Measurements from ENCODE around the gene CRACDL.

CRACDL gene

DNA sequence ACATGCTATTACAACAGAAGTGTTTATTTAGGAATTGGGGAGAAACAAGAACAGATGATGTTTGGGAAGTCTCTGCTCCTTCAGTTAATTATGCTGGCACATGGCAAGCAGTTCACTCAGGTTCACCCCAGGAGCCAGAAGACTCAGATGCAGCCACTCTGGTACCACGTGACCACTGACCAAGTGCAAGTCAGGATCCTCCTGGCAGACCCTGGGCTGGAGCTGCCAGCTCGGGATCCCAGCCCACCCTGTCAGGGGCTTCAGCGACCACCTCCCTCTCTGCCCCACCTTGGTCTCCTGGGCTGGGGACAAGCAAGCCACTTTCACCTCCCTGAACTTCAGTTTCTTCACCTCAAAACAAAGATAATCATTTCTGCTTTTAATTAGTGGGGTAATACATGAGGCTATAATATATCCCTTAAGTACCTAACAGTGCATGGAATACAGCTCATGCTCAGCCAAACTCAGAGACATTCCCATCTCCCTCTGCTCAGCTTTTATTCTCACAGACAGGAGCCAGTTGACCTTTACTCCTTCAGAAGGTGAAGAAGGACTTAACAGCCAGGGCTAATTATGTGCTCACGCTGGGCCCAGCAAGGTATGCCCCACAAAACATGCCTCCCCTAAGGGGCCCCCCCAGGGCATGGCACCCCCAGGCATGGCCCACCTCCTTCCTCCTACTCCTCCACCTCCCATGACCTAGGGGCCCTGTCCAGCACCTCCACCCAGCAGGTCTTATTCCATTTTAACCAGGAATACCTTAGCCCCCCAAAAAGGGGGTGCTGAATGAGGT is 11.8 kb downstream of the CRACDL start:
- DNase-seq, result no peak

GRCh38 chr2:98923244-98923940 is 12.6 kb downstream of the CRACDL start:
- no peak for DNase-seq

- DNase-seq, result no peak
Observed at GRCh38 chr2:98921062-98921461, 15.0 kb downstream of the CRACDL start.

- DNase-seq, result no peak
Observed at GRCh38 chr2:98917031-98917471, 19.0 kb downstream of the CRACDL start.

GRCh38 chr2:98915751-98916358 is 20.2 kb downstream of the CRACDL start:
- DNase-seq, result no peak

DNA sequence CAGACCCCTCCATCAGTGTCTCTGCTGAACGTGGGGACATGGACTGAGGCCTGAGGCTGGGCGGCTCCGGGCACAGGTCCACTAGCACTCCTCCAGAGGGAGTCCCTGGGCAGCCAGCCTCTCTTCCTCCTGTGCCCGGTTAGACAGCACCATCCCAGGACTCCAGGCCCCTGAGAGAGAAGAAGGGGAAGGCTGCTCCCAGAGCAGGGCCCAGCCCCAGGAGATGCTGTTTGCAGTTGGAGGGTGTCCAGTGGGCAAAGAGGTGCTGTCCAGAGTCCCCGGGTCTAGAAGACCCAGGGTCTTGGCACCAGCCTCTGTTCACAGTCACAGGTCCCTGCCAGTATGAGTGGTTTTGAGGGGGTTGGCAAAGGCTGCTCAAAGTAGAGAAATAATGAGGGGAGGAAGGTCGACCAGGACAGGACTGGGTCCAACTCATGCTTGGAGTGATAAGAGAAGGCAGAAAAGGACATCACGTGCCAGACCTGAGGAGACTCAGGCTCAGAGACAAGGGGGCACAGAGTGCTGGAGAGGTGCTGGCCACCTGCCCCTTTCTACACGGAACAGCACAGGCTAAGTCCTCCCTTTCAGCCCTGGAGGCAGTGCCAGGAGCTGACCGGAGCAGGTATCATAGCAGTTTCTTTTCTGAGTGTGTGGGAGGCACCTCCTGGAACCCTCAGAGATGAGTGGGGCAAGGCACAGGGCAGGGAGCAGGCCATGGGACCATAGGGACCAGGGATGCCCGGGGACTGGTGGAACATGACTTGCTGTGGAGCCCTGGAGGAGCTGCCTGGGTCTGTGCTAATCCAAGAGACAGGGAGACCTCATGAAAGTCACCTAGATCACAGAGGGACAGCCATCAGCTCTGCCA is 21.1 kb downstream of the CRACDL start:
- DNase-seq, result no peak

DNA sequence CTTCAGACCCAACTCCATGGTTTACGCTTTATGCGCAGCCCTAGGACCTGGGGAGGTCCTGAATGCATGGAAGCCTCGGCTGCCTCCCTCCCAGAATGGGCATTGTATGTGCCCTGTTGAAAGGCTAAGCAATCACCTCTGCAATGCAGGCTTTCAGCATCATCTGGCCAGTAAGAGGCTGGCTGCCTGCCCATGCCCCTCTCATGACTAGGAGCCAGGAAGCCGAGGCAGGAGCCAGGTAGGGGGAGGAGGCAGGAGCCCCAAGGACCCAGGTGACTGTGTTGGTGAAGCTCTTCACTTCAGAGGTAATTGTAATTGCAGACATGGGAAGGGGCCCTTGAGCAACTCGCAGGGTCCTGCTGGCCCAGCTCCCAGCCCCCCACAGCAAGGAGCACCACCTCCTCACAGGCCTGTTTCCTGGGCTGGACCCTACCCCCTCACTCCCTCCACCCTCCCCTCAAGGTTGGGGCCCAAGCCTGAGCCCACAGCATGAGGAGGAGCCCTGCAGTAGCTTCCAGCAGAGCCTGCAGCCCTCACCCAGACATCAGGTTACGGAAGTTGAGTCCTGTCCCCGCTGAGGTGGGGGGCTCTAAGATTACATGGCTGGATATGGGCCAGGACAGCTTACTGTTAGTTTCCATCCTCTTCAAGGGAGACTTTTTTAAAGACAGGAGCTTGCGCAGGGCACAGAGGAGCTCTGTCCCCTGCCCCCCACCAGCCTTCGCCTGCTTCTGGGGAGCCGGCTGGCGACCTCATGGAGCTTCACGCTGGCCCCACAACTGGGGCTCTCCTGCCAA is 21.9 kb downstream of the CRACDL start:
- DNase-seq, result no peak

DNA sequence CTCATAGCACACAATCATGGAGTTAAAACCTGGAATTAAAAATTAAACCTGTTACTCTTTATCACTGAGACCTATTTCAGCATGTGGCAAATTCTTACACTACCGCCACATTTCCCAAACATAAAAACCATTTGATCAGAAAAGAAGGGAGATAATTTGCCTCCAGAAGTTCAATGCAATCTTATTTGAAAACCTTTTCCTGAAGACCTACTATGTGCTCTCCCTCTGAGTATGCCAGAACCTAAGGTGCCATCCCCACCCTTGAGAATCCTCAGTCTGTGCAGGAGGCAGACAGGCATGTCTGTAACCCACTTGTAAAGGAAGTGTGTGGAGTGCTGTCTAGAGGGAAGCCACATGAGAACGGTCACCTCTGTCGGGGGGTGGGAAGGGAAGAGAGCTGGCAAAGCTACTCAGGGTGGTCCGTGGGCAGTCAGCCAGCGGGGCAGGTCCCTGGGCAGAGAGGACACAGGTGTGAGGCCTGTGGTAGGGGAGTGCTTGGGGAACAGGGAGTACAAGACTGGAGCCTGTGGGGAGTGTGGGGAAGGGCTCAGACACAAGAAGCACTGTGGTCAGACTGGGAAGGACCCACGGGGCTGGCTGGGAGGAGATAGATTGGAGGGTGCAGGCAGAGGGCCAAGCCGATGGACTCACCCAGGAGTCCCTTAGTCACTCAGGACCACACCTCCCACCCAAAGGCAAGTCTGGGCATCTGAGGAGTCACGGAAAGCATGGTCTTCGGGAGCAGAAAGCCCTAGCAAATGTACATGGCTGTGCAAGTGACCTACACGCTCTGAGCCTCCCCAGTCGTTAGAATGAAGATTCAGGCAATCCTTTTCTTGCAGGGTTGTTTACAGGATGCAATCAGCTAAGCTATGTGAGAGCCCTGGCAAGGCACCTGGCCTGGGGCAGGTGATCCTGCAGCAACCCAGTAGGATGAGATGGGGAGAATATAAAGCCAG is 22.8 kb downstream of the CRACDL start:
- DNase-seq, result no peak

DNA sequence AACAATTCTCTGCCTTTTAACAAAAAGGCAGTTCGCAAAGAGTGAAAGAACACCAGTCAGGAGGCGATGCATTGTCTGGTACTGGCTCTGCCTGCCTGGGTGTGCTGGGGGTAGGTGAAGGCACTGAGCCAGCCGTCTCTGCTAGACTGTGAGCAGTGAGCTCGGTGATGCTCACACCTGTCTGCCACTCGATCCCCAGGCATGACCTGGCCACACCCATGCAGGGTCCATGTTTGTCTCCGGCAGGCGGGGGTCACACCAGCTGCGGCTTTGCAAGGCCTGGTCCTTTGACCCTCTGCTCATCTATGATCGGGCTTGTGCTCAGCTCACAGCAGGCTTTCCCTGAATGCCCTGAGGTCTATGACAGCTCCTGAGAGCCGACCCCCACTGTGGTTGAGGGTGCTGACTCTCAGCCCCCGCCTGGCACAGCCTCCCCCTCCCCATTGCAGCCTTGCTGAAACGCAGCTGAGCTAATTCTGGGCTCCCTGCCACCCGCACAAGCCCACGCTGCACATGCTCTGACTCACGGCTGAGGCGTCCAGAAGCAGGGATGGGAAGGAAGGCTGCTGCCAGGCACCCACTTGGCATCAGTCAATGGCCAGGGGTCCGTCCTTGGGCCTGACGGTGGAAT is 23.7 kb downstream of the CRACDL start:
- DNase-seq, result peak; percentile 76

- no peak for DNase-seq
Observed at GRCh38 chr2:98911376-98912154, 24.5 kb downstream of the CRACDL start.

DNA sequence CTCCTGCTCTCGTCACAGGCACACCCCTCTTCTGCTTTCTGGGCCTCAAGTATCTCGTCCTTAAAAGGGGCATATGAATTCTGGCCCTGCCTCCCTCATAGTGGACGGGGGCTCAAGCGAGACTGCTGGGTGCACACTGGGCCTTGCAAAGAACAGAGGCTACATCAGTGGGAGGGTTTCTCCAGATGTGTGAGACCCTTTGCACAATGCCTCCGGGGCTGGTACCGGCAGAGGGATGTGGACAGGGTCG is 25.0 kb downstream of the CRACDL start:
- DNase-seq, result no peak

GRCh38 chr2:98910349-98911125 is 25.5 kb downstream of the CRACDL start:
- no peak for DNase-seq

- DNase-seq, result peak; percentile 50
Observed at GRCh38 chr2:98909317-98910211, 26.5 kb downstream of the CRACDL start.

DNA sequence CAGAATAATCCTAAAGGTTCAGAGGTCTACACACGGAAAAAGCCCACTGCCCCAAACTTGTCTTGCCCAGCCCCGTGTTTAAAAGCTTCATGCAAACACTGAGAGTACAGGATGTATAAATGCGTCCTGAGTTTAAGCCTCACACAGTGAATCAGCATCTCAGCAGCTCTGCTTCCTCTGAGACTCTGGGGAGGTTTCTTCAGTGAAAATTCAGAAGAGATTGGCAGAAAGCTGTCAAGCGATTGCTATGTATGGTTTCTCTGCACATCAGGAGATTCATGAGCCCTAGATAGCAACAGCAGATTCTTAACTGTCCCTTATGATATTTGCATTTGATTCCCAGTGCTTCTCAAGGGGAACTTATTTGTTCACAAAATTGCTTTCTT is 27.1 kb downstream of the CRACDL start:
- no peak for DNase-seq

- DNase-seq, result no peak
Observed at GRCh38 chr2:98907966-98908905, 27.8 kb downstream of the CRACDL start.

DNA sequence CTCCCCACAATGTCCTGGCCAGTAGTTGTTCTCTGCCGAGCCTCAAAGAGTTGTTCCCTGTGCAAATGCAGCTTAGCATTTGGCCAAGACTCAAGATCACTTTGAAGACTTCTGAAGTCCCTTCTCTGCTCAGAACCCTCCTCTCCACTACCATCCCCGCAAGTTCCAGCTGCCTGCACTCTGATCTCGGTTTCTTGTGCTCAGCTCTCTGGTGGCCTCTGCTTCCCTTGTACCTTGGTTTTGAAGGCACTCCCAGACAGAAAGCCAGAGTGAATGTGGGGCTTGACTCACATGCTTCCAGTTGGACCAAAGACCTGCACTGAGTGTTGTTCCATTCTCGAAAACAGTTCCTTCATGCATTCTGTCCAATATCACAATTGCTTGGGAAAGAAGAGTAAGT is 28.6 kb downstream of the CRACDL start:
- DNase-seq, result no peak
